ENCODE results near the gene ASB12.
"Not testable (repeated sequence)": the region's sequence is repeated elsewhere in the genome, so short reads cannot be mapped to it uniquely, and the experiment has no call there.

The ASB12 gene, protein sequence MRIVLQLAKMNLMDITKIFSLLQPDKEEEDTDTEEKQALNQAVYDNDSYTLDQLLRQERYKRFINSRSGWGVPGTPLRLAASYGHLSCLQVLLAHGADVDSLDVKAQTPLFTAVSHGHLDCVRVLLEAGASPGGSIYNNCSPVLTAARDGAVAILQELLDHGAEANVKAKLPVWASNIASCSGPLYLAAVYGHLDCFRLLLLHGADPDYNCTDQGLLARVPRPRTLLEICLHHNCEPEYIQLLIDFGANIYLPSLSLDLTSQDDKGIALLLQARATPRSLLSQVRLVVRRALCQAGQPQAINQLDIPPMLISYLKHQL

GRCh38 chrX:64230123-64230970, at the start of gene ASB12:
TSS of gene ASB12 (minus strand) at chrX:64230607. CDS start at chrX:64225650, 4,957 bp downstream.
- in situ Hi-C loops (cut with MboI; ENCODE audit: low pct_unique_long_range_greater_than_20kb, low sequenced_read_pairs), result no loop called here
- DNase-seq, result peak; percentile 5

DNA sequence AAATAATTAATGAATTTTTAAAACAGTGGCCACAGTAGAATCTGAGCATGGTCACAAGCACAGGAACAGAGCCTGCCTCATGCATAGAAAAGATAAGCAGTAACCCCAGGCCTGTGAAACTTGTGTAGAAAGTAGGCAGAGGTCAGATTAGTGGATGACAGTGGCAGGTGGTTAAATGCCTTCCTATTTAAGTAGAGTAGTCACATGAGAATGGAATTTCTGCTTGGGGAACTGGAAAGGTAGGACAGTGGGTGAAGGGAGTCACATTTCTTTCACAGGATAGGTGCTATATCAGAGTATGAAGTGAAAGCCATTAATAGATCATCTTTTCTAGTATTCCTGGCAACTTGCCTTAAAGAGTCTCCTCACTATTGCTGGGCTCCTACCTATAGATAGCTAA, 34.9 kb upstream of the ASB12 start:
- in situ Hi-C loops (cut with MboI; ENCODE audit: low pct_unique_long_range_greater_than_20kb, low sequenced_read_pairs), result no loop called here
- DNase-seq, result no peak

- in situ Hi-C loops (cut with MboI; ENCODE audit: low pct_unique_long_range_greater_than_20kb, low sequenced_read_pairs), result no loop called here
- no peak for DNase-seq
These were observed 1.3 kb downstream of the ASB12 start for GRCh38 chrX:64229154-64229553.

DNA sequence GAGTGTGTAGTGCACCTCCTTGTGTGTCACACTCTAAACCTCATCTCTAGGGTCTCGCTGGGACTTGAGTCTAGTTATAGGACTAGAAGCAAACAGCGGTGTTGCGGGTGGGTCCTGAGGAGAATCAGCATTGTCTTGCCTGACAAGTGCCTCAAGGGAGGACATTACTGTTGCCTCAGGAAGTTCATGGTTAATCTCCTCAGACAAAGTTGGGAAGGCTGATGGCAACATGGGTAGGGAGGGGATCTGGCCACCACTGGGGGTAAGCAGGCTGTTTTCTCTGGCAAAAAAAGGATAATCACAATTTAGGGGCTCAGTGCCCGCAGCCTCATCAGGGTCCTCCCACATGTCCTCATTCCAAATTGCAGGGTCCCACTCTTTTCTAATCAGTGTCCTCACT, 12.4 kb downstream of the ASB12 start:
- in situ Hi-C loops (cut with MboI; ENCODE audit: low pct_unique_long_range_greater_than_20kb, low sequenced_read_pairs), result no loop called here
- no peak for DNase-seq

GRCh38 chrX:64213989-64214388, 16.4 kb downstream of the ASB12 start:
- DNase-seq; in situ Hi-C loops (cut with MboI; ENCODE audit: low pct_unique_long_range_greater_than_20kb, low sequenced_read_pairs): not testable (repeated sequence)

DNA sequence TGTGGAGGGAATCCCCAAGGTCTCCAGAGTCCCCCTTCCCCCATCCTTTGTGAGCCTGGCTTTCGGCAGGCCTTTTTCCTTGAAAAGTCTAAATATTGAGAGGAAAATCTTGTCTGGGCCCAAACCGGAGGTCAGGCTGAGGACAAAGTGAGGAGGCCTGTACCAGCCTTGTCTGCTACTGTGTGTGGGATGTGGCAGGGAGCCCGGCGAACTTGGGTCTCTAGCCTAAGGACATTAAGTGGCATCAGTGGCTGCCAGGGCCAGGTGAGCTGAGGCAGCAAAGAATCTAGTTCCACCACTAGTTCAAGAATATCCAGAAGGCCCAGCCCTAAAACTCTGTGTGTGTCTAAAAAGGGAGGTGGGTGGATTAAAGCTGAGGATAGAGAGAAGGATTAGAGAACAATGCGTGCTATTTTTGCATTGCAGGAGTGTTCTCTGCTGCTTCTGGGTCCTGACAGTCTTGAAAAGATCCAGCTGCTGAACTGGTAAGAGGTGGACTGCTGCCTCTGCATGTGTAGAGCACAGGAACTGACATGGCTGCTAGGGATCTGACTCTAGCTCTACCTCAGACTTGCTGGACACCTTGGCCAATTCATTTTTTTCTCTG, 23.7 kb downstream of the ASB12 start:
- no peak for DNase-seq
- in situ Hi-C loops (cut with MboI; ENCODE audit: low pct_unique_long_range_greater_than_20kb, low sequenced_read_pairs), result no loop called here

GRCh38 chrX:64205735-64206501, 24.5 kb downstream of the ASB12 start:
- in situ Hi-C loops (cut with MboI; ENCODE audit: low pct_unique_long_range_greater_than_20kb, low sequenced_read_pairs), result no loop called here
- DNase-seq, result peak; percentile 99

- no peak for DNase-seq
- in situ Hi-C loops (cut with MboI; ENCODE audit: low pct_unique_long_range_greater_than_20kb, low sequenced_read_pairs), result no loop called here
These were observed 25.0 kb downstream of the ASB12 start, which contains the start of gene AMER1 for GRCh38 chrX:64205441-64205734. TSS of gene AMER1 (minus strand) at chrX:64205708. CDS start at chrX:64193286, 12,422 bp downstream.

DNA sequence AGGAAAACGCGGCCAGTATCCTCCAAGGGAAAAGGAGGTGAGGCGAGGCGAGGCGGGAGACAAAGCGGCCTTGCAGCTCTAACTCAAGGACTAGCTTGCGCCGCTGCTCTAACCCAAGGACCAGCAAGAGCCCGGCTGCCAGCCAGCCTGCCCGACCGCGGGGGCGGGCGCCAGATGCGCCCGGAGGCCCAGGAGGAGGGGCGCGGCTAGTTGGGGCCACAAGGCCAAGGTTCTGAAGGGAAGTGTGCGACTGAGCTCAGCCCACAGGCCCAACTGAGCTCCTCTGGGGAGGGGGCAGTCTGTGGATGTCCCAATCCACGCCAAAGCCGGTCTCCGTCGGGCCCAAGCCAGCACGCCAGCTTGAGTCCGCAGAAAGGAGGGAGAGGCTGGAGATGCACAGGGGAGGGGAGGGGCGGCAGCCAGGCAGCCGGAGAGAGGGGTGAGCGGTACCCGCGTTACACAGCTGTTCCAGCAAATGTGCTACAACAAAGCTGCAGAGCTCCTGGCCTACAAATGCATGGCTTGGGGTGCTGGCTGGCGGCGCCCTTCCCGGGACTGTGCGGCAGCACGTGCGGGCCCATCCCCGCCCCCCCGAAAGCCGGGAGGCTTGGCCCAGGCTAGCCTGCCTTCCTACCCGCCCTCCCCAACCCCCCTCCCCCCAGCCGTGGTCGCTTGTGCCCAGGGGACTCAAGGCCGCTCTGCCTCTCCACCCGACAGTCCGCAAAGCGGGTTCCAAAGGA, 25.5 kb downstream of the ASB12 start:
- in situ Hi-C loops (cut with MboI; ENCODE audit: low pct_unique_long_range_greater_than_20kb, low sequenced_read_pairs), result no loop called here
- peak; percentile 65 for DNase-seq

DNA sequence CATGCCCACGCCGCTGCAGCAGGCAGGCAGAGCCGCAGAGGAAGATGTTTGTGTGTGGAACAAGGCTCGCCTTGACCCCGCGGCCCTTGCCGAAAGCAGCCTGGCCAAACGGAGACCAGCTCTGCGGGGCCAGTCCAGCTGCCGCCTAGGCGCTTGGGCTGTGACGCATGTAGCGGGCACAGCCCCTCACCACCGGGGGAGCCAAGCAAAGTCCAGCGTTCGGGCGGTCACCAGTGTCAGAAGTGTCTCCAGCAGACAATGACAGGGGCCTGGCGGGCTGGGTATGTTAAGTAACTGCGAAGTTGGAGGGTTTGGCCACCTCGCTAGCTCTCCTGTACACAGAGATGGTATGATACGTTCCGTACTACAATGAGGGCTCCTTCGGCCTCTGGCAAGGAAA, 26.2 kb downstream of the ASB12 start:
- in situ Hi-C loops (cut with MboI; ENCODE audit: low pct_unique_long_range_greater_than_20kb, low sequenced_read_pairs), result no loop called here
- no peak for DNase-seq

- no peak for DNase-seq
- in situ Hi-C loops (cut with MboI; ENCODE audit: low pct_unique_long_range_greater_than_20kb, low sequenced_read_pairs), result no loop called here
These were observed 27.5 kb downstream of the ASB12 start for GRCh38 chrX:64202808-64203325.

DNA sequence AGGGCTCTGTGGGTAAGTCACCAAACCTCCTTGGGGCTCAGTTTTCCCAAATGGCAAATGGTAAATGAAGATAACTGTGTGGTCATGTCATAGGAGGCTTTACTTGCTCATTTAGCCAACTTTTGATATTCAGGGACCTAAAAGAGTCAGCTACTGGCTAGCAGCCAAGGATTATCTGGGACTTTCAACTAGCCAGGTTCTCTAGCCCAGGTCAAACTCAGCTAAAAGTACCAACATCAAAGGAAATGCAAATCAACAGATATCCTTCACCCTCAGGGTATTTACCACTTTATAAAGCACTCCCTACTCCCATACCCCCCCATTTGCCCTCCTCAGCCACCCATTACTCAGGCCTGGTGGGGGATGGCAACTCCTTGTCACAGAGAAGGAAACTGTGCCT, 32.4 kb downstream of the ASB12 start:
- in situ Hi-C loops (cut with MboI; ENCODE audit: low pct_unique_long_range_greater_than_20kb, low sequenced_read_pairs), result no loop called here

DNA sequence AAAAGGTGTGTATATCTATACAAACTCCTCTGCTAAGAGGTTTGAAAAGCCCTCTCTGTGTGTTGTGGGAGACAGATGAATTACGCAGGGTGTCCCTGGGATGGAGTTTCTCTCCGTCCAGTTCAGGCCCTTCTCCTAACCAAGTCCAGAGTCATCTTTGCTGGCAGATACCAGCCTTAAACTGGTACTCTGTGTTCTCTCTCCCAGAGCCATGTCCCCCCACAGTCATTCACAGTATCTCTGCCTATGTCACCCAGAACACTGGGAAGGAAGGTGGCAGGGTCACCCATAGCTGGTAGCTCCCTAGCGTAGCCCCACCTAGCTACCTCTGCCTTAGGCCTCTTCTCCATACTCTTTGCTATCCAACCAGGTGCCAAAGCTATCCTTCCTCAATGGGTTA, 33.8 kb downstream of the ASB12 start:
- DNase-seq, result no peak
- in situ Hi-C loops (cut with MboI; ENCODE audit: low pct_unique_long_range_greater_than_20kb, low sequenced_read_pairs), result no loop called here

More for the DNA sequence above, 32.4 kb downstream of the ASB12 start:
- DNase-seq, result no peak

- no peak for DNase-seq
- in situ Hi-C loops (cut with MboI; ENCODE audit: low pct_unique_long_range_greater_than_20kb, low sequenced_read_pairs), result no loop called here
These were observed 34.5 kb downstream of the ASB12 start for GRCh38 chrX:64195862-64196261.

DNA sequence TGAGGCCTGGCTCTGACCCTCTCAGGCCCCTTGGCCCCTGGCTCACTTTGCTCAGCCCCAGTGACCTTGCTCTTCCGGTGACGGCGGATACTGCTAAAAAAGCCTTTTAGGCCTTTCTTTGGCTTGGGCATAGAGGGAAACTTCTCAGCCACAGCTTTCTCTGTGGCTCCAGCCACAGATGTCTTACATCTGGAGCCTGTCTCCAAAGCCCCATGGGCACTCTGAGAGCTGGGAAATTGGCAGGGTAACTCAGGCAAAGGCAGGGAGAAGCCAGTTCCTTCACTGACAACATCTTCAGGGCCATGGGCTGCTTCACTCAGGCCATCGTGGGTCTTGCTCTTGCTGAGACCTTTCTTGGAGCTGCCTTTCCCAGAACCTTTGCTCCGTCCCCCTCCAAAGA, 37.7 kb downstream of the ASB12 start:
- no peak for DNase-seq
- in situ Hi-C loops (cut with MboI; ENCODE audit: low pct_unique_long_range_greater_than_20kb, low sequenced_read_pairs), result no loop called here

- DNase-seq, result no peak
- in situ Hi-C loops (cut with MboI; ENCODE audit: low pct_unique_long_range_greater_than_20kb, low sequenced_read_pairs), result no loop called here
These were observed 38.4 kb downstream of the ASB12 start for GRCh38 chrX:64192040-64192439.

DNA sequence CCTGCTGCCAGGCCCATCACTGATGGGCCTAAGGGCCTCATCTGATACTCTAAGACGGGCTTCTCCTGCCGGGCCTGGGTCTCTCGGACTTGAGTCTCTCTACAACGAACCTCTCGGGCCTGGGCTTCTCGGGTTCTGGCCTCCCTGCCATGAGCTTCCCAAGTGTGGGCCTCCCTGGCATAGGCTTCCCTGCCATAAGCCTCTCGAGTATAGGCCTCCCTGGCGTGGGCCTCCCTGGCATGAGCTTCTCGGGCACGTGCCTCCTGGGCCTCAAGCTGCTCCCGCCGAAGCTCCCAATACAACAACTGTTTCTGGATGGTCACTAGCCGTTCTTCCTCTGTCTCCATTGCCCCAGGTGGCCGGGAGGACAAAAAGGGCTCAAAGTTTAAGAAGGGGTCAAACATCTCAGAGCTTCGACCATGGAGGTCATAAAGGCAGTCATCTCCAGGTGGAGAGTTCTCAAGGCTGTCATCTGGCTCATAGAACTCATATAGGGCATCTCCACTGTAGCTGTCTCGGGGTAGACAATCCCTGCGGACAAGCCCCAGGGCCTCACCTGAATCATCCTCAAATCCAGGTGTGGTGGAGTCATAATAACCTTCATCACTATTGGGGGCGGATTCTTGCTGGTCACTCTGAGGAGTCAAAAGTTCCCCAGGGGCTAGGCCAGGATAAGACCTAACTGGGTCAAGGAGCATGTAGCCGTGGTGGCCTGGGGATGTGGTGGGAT, 39.0 kb downstream of the ASB12 start:
- in situ Hi-C loops (cut with MboI; ENCODE audit: low pct_unique_long_range_greater_than_20kb, low sequenced_read_pairs), result no loop called here
- no peak for DNase-seq

DNA sequence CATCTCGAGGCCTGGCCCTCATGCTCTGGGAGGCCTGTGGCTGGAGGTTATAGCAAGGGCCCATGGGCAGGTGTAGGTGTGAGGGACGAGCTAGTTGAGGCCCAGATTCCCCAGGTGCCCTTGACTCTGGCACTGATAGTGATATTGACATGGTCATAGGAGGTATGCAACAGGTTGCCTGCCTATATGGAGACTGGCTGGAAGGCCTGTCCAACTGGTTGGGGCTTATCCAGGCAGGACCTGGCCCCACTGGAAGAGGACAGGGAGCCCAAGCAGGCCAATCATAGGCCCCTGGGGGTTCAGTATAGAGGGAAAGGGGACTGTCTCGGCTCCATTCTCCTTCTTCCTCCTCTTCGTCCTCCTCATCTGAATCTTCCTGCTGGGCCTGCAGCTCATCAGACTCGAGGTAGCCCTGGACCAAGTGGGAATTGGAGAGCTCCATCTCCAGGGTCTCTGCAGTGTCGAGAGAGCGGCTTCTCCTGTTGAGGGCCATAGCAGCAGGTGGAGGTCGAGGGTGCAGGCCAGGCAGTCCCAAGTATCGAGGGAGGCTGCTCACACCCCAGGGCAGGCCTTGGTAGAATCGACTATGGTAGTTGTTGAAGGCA, 40.2 kb downstream of the ASB12 start:
- no peak for DNase-seq
- in situ Hi-C loops (cut with MboI; ENCODE audit: low pct_unique_long_range_greater_than_20kb, low sequenced_read_pairs), result no loop called here

Data from KBM-7 (cell line).